Measurements from ENCODE around the gene MYH14.

GRCh38 chr19:50238043-50238442, 34.6 kb downstream of the MYH14 start:
- no peak for TF ChIP-seq POLR2A (IDR thresholded peaks at IDR 0.05; ENCODE audit: low read length)
- no peak for TF ChIP-seq GATA1 (IDR thresholded peaks at IDR 0.05; ENCODE audit: low read depth, low read length)
